Left lobe of liver (tissue), 2 donors: Measurements from ENCODE around the gene ARID2. TPM values are rescaled to one million over a fixed set of nuclear protein-coding genes. Genes with fewer than 3 reads are reported as not detected.

ENCODE experiments used
- ATAC-seq: fragments of 200-7000 bp; cut with Tn5 transposase; one replicate; pipeline ENCODE4 v1.9.1; 2020; ENCODE audit warnings: mild to moderate bottlenecking, moderate library complexity
- DNase-seq: peaks from one replicate; pipeline ENCODE4 v3.0.0-alpha.2; 2020; ENCODE audit warnings: low spot score
- total RNA-seq: library from RNA; stranded (reverse); gene quantifications from one replicate; pipeline ENCODE4 v1.2.1, GENCODE V29; 2021
- donor health status: DM: no; HTN: no; CAD: no; lungs with moderate emphysema.
- donor health status: DM: no; HTN: yes; CAD: no.

ARID2 gene
- total RNA-seq, 1 donor from 2014 or later, result 9.4 TPM

- ATAC-seq, result no peak
Observed at GRCh38 chr12:45757172-45757571, 27.7 kb downstream of the ARID2 start.

GRCh38 chr12:45760333-45760732, 30.8 kb downstream of the ARID2 start:
- ATAC-seq (no peak), DNase-seq (no peak)

More at GRCh38 chr12:45757172-45757571, 27.7 kb downstream of the ARID2 start:
- DNase-seq, result no peak

- no peak for DNase-seq
- ATAC-seq, result peak; percentile 79
Observed at GRCh38 chr12:45762185-45763110, 32.9 kb downstream of the ARID2 start.

- ATAC-seq (no peak), DNase-seq (no peak)
Observed at GRCh38 chr12:45763381-45763780, 33.9 kb downstream of the ARID2 start.

DNA sequence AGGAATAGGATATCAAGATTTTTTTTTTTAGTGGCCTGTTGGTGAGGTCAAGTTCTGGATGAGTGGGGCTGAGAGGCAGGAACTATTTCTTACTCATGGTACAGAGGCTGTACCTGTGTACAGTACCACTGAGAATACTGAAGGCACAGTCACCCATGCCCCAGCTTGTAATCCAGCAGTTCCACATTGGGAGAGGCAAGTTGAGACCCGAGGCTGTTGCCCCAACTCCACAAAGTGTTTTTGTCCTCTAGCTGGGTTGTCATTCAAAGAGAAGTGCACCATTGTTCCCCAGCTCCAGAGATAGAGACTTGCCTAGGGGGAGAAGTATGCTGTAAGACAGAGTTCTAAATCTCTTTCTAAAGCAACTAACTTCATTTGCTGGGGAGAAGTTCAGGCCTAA, 38.7 kb downstream of the ARID2 start:
- ATAC-seq, result no peak
- DNase-seq, result no peak

DNA sequence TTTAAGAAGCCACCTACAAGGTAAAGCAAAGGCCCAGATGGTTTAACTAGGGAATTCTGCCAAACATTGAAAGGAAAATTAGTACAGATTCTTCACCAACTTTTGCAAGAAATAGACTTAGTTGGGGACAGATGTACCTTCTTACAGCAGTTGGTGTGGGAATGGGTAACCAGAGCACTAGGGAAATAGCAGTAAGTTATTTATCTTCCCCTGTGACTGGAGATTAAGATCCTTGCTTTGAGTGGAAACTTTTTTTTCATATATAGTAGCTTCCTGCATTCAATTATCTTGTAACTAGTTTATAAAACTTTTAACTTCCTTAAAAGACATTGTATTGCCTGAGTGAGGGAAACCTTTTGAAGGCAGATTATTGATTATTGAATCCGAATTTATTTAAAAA, 44.2 kb downstream of the ARID2 start:
- DNase-seq, result no peak
- no peak for ATAC-seq

- DNase-seq (no peak), ATAC-seq (no peak)
Observed at GRCh38 chr12:45774508-45775162, 45.1 kb downstream of the ARID2 start.

- DNase-seq, result no peak
- ATAC-seq, result no peak
Observed at GRCh38 chr12:45775465-45775864, 46.0 kb downstream of the ARID2 start.

GRCh38 chr12:45775964-45776363, 46.5 kb downstream of the ARID2 start:
- DNase-seq (no peak), ATAC-seq (peak; percentile 67)

DNA sequence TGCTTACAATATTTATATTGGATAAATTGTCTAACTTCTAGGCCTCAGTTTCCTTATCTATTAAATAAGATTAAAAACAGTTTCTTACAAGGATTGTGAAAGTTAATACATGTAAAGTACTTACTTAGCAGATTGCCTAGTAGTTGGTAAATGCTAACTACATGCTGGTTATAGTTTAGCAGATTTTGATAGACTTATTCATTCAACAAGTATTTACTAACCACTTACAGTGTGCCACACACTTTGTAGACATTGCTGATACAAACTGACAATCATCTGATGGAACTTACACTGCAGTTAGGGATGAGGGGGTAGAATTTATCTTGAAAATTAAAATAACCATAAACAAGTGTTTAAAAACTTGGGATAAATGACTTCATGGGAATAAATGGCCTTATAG, 50.4 kb downstream of the ARID2 start:
- DNase-seq (no peak), ATAC-seq (no peak)

DNA sequence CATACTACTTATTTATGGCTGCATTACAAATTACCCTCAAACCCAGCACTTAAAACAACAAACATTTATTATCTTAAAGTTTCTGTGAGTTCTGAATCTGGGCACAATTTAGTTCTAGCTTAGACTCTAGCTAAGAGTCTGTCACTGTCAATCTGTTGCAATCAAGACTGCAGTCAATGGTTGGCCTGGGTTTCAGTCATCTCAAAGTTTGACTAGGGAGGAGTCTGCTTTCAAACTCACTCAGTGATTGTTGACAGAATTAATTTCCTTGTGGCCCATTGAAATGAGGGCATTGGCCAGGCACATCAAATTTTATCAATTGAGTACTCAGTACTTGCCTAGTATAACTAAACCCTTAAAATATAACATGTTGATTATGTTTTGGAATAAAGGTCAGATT, 51.6 kb downstream of the ARID2 start:
- DNase-seq (no peak), ATAC-seq (peak; percentile 37)

GRCh38 chr12:45785315-45785714, 55.8 kb downstream of the ARID2 start:
- ATAC-seq (peak; percentile 40), DNase-seq (no peak)

DNA sequence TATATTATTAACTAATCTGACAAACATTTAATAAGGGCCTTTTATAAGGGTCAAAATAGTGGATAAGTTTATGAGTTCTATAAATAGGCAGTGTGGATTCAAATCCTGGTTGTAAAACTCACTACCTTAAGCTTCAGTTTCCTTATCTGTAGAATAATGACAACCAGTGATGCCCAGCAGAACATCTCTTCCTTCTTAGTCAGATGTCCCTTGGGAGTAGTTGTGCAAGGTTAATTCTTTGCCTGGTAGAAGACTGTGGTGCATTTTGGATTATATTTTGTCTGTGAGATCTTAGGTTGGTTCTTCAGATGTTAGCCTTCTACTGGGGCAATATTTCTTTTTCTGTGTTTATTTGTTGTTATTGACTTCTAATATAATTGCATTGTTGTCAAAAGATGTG, 59.5 kb downstream of the ARID2 start:
- ATAC-seq (no peak), DNase-seq (no peak)

DNA sequence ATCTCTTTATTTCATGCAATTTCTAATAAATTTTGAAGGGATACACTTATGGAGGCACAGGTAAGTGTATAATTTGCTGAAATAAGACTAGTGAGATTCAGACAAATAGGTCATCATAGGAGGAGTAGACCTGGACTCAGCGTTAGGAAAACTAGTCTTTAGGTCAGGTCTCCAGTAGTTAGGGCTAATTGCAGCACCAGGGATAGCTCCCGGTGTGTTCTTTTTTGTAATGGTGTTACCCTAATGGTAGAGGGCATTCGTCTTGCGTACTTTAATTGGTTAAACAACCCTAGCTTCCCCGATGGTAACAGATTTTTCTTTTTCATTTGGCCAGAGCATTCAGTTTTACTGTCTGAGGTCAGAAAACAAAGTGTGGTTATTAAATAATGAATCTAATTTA, 64.9 kb downstream of the ARID2 start:
- no peak for DNase-seq
- ATAC-seq, result peak; percentile 16

GRCh38 chr12:45801625-45802024, 72.1 kb downstream of the ARID2 start:
- ATAC-seq, result no peak
- DNase-seq, result no peak

DNA sequence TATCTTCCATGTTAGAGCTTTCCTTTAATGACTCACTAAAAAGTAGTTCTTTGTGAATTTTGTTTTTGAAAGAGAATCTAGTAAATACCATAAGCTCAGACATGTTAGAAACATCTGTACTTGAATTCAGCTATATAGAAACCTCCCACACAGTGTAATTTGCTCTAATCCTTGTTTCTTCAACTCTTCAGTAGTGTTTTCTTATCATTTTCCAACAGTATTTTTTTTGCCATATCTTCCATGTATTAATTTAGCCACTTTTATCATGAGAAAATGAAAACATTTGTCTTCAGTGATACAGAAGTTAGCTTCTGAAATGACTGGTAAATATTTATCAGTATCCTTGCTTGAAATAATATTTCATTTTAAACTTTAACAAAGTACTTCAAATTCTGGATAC, 73.6 kb downstream of the ARID2 start:
- DNase-seq (no peak), ATAC-seq (no peak)

DNA sequence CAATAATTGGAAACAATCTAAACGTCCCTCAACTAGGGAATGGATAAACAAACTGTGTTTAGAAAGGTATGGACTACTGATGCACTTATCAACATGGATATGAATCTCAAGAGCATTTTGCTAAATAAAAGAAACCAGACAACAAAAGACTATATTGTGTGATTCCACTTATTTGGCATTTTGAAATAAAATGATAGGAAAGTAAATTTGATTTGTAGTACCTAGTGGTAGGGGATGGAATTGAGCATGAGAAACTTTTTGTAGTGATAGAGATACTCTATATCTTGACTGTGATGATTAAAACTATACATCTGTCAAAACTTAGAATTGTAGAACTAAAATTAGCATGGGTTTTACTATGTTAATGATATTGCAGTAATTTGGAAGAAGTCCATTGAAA, 87.1 kb downstream of the ARID2 start:
- DNase-seq, result no peak
- no peak for ATAC-seq

DNA sequence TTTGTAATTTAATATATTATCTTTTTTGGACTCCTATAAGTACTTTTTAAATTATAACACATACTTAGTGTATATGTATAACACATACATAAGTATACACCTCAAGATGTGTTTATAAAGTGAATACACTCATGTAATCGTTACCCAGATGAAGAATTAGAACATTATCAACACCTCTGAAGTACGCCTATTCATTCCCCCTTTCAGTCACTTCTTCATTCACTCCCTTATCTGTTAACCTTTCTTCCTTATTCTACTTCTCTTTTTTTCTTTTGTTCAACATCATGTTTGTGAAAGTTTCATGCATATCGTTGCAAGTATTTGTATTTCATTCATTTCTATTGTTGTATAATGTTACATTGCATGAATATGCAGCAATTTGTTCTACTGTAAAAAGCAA, 98.5 kb downstream of the ARID2 start:
- DNase-seq (no peak), ATAC-seq (no peak)

DNA sequence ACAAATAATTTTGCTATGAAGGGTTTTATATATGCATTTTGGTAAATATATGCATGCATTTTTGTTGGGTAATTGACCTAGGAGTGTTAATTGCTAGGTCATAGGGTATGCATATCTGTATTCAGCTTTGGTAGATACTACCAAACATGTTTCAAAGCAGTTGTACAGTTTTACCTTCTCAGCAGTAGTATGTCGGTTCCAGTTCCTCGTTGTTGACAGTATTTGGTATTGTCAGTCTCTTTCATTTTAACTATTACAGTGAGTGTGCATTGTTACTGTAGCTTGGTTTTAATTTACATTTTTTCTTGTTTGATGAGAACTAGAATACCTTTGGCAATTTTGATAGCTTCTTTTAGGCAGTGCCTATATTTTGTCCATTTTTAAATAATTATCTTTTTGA, 98.9 kb downstream of the ARID2 start:
- no peak for DNase-seq
- ATAC-seq, result no peak

GRCh38 chr12:45831590-45831989, 102.1 kb downstream of the ARID2 start:
- DNase-seq (no peak), ATAC-seq (no peak)

DNA sequence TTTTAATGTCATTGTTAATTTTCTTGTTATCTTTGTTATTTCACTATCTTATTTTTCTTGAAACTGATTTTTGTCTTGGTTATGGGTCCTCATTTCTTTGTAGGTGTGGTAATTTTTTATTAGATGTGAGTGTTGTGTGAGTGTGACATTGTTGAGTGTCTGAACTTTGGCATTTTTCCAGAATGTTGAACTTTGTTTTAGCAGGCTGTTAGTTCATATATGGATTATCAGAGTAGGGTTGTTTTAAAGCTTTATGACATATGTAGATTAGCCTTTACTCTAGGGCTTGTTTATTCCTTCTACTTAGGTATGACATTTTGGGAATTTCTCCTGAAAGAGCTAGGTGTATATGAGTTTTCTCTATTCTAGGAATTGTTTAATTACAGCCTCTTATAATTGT, 103.9 kb downstream of the ARID2 start:
- ATAC-seq (no peak), DNase-seq (no peak)

DNA sequence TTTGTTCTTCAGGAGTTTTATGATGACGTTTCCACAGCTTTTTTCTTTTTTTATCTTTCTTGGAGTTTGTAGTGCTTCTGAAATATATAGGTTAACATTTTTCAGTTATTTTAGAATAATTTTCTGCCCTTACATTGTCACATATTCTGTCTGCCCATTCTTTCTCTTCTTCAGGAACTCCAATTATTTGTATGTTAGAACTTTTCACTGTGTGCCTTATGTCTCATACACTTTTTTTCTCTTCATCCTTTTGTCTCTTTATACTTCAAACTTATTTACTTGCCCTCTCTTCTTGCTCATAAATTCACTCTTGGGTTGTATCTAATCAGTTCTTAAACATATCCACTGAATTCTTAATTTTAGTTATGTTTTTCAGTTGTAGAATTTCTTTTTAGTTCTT, 105.3 kb downstream of the ARID2 start:
- DNase-seq, result no peak
- ATAC-seq, result no peak
